Measurements from ENCODE around the gene MINDY4. TPM values are rescaled to one million over a fixed set of nuclear protein-coding genes. Genes with fewer than 3 reads are reported as not detected.

MINDY4 gene
- total RNA-seq, 1 experiment from 2014 or later = 7.5 TPM

DNA sequence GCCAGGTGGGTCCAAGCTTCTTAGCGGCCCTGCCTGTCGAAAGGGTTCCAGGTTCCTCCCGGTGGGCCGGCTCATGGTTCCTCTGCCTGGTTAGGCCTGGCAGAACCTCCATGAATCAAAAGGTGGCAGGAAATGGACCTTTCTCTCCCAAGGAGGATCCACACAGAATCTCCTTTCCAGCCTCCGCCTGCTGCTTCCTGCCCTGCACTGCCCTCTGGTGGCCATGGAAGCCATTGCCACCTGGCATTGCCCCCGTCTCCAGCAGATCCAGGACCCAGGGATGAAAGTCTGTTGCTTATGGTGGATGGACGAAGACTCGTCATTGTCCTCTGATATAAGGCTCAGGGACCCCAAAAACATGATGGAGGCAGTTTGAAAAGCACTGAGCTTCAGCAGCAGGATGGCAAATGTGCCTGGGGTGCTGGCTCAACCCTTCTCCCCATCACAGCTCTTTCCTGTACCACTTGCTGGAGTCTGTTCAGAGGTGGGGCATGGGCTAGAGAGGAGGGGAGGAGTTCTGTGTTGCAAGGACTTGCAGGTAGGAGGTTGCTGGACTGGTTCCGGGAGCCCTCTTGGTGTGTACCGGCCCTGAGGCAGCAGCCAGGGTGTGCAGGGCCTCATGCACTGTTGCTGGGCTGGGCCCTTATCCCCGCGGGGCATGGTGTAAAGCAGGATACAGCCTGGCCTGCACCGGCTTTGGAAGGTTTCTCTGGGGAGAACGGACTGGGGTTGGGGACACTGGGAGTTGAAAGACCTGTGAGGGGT, 30.6 kb upstream of the MINDY4 start:
- in situ Hi-C loops (cut with HindIII; ENCODE audit: low sequenced_read_pairs) = no loop called here
- peak; percentile 85 for DNase-seq (ENCODE audit: low spot score)

DNA sequence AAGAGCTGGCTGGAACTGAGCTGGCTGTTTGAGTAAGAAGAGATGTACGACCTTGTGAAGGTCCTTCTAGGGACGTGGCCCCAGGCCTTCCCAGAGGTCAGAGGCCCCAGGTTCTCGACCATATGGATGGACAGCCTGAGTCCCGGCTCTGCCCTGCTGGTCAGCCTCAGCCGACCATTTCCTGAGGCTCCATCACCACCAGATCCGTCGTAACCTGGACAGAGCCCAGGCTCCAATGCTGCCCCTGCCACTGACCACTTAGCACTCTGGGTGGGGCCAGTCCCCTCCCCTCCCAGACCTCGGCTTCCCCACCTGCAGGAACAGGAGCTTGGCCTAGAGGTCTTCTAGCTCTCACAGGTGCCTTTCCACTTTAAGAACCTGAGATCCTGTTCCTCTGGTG, 29.9 kb upstream of the MINDY4 start:
- in situ Hi-C loops (cut with HindIII; ENCODE audit: low sequenced_read_pairs) = no loop called here

DNA sequence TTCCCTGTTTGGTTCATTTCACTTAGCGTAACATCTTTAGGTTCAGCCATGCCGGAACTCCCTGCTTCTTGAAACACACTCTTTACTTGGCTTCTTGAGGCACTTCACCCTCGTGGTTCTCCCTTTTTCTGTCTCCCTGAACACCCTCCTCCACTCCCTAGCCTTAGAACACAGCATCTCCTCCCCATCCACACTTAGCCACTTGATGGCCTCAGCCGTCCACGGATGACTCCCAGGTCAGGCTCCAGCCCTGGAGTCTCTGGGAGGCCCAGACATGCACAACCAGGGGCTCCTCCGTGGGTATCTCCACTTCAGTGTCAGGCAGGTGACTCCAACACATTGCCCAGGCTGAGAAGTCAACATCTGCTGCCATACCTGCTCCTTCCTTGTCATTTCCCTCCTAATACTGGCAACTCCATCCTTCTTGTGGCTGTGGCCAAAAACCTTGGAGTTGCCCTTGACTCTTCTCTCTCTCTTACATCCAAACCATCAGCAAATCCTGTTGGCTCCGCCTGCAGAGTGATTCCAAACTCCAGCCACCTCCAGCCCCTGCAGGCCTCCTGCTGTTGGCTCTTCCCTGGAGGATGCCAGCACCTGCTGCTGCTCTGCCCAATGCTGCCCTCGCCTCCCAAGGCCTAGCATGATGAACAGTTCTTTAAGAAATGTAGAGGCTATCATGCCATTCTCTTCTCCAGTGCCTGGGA, 27.7 kb upstream of the MINDY4 start:
- DNase-seq (ENCODE audit: low spot score) = peak; percentile 33
- in situ Hi-C loops (cut with HindIII; ENCODE audit: low sequenced_read_pairs) = no loop called here

More for the DNA sequence above, 29.9 kb upstream of the MINDY4 start:
- no peak for DNase-seq (ENCODE audit: low spot score)

DNA sequence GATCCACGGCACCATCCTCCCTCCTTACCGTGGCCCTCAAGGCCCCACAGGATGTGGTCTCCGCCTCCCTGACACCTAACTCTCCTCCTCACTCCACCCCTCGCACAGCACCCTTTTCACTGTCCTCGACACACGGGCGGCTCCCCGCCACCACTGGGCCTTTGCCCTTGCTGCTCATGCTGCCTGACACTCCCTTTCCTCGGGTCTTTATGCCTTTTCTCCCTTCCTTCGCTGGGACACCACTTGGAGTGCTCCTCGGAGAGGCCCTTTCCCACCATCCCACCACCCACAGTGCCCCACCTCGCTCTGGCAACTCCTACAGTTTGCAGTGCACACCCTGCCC, 27.2 kb upstream of the MINDY4 start:
- in situ Hi-C loops (cut with HindIII; ENCODE audit: low sequenced_read_pairs) = no loop called here

DNA sequence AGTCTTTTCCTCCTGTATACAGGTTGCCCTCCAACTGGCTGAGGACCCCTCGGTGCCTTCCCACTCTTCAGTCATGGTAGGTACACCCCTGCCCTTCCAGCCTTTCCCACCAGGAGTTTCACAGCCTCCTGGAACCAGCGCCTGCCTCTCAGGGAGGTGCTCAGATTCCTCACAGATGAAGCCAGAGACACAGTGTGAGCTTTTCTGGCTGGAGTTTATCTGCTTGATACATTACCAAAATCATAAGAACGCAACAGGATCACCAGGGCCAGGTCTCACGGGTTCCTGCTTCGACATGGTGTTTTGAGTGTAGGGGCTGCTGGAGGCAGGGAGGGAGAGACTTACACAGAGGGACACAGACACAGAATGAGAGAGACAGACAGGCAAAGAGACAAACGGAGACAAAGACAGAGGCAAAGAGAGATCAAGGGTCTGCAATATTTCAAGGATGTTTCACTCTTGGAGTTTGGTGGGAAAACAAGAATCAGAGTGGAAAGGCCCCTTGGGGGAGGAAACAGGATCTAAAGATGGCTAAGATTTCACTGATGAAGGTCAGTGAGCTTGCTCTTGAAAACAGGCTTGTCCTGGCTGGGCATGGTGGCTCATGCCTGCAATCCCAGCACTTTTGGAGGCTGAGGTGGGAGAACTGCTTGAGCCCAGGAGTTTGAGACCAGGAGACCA, 25.8 kb upstream of the MINDY4 start:
- in situ Hi-C loops (cut with HindIII; ENCODE audit: low sequenced_read_pairs) = no loop called here
- DNase-seq (ENCODE audit: low spot score) = no peak

More for the DNA sequence above, 27.2 kb upstream of the MINDY4 start:
- no peak for DNase-seq (ENCODE audit: low spot score)

DNA sequence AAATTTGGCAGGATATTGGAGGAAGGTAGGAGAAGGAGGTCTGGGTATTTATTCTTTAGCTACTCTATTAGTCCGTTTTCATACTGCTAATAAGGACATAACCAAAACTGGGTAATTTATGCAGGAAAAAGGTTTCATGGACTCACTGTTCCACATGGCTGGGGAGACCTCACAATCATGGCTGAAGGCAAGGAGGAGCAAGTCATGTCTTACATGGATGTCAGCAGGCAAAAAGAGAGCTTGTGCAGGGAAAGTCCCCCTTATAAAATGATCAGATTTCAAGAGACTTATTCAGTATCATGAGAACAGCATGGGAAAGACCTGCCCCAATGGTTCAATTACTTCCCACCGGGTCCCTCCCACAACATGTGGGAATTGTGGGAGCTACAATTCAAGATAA, 21.2 kb upstream of the MINDY4 start:
- in situ Hi-C loops (cut with HindIII; ENCODE audit: low sequenced_read_pairs) = no loop called here

DNA sequence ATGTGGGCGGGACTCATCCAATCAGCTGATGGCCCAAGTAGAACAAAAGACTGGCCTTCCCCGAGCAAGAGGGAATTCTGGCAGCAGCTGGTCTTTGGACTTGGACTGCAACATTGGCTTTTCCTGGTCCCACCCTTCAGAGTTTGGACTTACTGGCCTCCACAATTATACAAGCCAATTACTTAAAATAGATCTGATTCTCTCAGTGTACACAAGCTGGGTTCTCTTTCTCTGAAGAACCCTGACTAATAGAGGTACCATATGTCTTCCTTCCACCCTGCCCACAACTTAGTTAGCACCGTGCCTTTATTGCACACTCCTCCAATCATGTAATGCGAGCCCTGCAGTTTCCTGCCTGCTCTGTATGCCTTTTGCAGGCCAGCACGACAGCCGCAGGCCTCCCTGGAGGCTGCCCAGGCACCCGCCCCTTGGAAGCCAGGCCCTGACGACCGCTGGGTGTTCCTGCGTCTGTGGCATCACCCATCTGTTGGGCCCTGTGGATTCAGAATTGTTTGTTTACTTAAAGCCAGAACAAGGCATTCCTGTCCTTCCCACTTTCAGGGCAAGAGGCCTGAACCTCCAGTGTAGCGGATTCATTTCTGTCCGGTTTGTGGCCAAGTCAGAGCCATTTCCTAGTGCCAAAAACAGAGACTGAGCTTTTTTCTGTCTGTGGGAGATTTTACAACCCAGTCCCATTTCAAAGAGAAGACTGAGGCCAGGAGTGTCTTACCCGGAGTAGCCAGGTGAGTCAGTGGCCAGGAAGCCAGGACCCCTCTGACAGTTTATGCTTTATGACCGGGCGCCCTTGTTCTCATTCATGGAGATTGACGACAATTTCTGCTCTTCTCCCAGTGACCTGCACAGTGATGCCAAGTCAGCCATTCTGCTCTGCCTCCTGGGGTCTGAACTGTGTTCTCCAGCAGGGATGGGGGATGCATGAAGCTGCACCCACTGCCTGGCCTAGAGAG, 20.2 kb upstream of the MINDY4 start:
- in situ Hi-C loops (cut with HindIII; ENCODE audit: low sequenced_read_pairs) = no loop called here
- peak; percentile 90 for DNase-seq (ENCODE audit: low spot score)

More for the DNA sequence above, 21.2 kb upstream of the MINDY4 start:
- DNase-seq (ENCODE audit: low spot score) = no peak

DNA sequence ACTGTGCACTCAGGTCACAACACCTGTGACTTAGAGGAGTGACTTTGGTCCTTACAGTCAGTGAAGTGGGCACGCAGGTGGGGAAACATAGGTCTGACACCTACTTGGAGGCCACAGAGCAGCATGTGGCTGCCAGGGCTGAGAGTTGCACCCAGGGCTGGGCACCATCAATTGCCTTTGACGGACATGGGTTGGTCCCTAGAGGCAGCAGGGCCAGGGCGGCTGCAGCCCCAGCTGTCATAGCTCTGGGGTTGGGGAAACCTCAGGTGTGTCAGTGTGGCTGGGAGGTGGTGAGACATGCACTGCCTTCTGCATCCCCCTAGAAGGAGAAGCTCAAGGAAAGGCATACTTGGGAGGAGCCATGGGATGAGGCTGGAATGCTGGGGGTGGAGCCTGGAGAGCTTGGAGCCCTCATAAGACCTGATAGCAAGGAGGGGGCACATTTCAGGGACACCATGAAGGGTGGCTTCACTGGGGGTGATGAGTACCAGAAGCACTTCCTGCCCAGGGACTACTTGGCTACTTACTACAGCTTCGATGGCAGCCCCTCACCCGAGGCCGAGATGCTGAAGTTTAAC, 19.4 kb upstream of the MINDY4 start, which contains the start of gene INMT:
Gene INMT, plus strand, starts transcription at position 440 of the 578 bp plus-strand sequence. Its CDS starts 16 bp downstream, at position 456.
- in situ Hi-C loops (cut with HindIII; ENCODE audit: low sequenced_read_pairs) = no loop called here
- DNase-seq (ENCODE audit: low spot score) = no peak

DNA sequence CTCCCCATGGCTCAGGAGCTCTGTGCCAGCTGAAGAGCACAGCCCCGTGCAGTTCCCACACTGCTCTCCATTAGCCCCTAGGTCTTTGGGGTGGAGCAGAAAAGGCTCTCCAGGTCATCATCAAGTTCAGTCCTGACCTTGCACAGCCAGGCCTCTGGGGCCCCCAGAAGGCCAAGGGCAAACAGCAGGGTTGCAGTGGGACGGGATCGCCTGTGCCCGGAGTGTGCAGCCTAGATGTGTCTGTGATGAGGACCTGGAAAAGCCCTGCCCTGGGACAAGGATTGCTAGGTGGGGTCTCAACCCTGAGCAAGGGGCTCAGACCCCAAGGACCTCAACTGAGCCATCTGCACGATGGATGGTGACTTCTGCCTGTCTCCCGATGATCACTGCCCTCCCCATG, 18.7 kb upstream of the MINDY4 start:
- DNase-seq (ENCODE audit: low spot score) = no peak
- in situ Hi-C loops (cut with HindIII; ENCODE audit: low sequenced_read_pairs) = no loop called here

DNA sequence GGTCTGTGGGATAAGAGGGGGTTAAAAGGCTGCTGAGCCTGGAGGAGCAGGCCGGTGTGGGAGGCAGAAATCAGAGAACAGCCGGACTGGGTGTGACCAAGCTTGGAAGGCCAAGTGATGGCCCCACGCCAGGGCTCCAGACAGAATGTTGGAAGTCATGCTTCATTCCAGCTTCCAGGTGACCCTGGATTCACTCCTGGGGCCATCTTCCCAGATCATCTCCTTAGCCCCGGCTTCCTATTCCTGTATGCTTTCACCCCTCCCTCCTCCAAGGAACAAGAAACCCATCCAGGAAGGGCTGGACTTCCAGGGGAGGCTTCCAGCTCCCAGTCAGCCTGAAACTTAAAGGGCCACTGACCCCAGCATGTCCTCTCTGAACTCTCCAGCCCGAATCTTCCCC, 18.2 kb upstream of the MINDY4 start:
- DNase-seq (ENCODE audit: low spot score) = peak; percentile 78
- in situ Hi-C loops (cut with HindIII; ENCODE audit: low sequenced_read_pairs) = no loop called here

DNA sequence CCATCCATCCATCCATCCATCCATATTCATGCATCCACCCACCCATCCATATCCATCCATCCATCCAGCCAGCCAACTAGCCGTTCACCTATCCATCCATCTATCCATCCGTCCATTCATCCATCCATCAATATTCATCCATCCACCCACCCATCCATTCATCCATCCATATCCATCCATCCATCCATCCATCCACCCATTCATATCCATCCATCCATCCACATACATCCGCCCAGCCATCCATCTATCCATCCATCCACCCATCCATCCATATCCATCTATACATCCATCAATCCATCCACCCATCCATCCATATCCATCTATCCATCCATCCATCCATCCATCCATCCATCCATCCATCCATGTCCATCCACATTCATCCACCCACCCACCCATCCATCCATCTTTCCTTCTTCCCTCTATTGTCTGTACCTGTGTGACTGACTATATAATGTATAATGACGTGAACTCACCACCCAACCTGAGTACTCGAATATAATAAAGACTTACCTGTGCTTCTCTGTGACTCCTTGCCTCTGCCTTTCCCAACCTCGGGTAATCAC, 16.8 kb upstream of the MINDY4 start:
- in situ Hi-C loops (cut with HindIII; ENCODE audit: low sequenced_read_pairs) = no loop called here
- no peak for DNase-seq (ENCODE audit: low spot score)

DNA sequence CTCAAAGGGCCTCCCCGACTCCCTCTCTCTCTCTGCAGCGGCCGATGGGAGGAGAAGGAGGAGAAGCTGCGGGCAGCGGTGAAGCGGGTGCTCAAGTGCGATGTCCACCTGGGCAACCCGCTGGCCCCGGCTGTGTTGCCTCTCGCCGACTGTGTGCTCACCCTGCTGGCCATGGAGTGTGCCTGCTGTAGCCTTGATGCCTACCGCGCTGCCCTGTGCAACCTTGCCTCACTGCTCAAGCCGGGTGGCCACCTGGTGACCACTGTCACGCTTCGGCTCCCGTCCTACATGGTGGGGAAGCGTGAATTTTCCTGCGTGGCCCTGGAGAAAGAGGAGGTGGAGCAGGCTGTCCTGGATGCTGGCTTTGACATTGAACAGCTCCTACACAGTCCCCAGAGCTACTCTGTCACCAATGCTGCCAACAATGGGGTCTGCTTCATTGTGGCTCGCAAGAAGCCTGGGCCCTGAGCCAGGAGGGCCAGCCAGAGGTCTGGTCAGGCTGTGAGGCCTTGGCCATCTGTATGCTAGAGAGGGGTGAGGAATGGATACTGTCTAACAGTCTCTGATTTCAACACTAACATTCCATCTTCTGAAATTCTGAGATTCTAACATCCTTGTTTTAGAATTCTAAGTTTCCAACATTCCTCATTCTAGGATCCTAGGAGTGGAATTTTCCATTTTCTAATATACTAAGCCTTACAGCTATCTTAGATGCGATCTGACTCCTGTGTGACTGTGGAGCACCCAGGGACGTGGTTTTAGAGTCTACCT, 15.6 kb upstream of the MINDY4 start:
- peak; percentile 73 for DNase-seq (ENCODE audit: low spot score)
- in situ Hi-C loops (cut with HindIII; ENCODE audit: low sequenced_read_pairs) = no loop called here

DNA sequence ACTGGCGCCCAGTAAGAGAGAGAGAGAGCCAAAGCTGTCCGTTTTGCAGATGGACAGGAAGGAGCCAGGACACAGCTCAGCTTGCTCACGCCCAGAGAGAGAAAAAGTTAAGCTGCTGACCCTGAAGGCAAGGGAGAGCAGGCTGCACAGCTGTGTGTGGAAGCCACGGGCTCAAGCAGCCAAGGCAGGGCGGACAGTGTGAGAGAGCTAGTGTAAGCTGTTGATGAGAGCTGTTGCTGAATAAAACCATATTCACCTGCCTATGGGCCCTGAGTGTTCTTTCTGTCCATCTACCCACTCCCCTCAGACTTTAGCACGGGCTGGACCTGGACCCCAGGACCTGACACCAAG, 13.9 kb upstream of the MINDY4 start:
- in situ Hi-C loops (cut with HindIII; ENCODE audit: low sequenced_read_pairs) = no loop called here
- no peak for DNase-seq (ENCODE audit: low spot score)

DNA sequence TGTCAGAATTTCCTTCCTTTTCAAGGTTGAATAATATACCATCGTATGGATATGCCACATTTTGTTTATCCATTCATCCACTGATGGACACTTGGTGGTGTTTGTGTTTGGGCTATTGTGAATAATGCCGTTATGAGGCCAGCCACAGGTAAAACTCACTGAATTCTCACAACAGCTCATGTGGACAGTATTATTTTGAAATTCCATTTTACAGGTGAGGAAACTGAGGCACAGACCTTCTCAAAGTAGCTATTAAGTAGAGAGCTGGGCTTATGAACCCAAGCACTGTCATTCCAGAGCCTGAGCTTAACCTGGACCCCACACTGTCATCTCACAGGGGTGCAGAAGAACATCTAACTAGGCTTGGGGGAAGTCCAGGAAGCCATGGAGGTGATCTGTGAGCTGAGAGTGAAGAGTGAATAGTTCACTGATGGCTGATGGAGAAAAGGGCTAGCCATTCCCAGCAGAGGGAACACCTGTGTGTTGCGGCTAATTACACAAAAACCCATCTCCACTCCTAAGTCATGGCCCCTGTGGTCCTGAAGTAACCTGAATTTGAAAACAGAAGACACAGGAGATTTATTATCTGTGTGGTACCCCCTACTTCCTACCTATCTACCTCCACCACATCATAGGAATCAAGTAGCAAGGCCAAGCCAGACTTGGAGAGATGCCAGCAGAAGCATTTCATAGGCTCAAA, 10.6 kb upstream of the MINDY4 start:
- in situ Hi-C loops (cut with HindIII; ENCODE audit: low sequenced_read_pairs) = no loop called here
- peak; percentile 21 for DNase-seq (ENCODE audit: low spot score)

DNA sequence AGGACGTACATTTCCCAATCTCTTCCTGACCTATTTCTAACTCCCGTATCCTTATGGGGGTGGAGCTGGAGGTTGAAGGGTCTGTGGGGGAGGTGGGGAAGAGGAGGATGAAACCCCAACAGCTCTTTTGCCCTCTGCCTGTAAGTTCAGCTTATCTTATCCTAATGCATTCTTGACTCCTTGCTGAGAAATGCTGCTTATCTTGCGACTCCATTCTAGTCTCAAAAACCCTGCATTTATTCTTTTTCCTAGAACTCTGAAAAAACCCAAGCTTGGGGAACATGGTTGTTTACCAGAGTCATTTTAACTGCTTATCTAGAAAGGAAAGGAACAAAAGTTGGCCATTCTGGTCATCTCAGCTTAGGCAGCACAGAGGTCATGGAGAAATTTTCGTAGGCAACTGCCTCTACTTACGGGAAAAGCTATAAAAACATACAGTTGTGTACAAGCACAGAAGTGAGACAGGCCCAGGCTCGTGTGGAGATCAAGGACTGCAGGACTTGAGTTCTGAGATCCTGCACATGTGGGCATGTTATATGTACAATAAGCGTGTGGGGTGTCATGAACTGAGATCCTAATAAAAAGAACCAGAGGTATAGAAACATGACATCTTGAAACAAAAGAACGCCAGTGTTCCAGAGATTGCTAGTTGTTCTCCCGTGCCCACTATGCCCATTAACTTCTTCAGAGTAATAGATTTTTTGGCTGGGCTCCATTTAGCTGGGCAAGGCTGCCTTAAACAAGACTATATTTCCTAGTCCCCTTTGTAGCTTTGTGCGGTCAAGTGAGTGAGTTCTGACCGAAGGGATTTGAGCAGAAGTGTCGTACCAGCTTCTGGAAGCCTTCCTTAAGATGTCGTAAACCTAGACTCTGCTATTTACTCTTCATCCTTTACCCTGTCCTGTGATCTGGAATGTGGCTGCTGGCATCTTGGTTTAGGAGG, 9.7 kb upstream of the MINDY4 start:
- in situ Hi-C loops (cut with HindIII; ENCODE audit: low sequenced_read_pairs) = no loop called here
- DNase-seq (ENCODE audit: low spot score) = no peak

Measured in G401 (cell line).